Measurements from ENCODE around the gene KLHL8.
A peak's percentile ranks its signal among the peaks of the same experiment; 100 is the strongest.

Gene KLHL8

DNA sequence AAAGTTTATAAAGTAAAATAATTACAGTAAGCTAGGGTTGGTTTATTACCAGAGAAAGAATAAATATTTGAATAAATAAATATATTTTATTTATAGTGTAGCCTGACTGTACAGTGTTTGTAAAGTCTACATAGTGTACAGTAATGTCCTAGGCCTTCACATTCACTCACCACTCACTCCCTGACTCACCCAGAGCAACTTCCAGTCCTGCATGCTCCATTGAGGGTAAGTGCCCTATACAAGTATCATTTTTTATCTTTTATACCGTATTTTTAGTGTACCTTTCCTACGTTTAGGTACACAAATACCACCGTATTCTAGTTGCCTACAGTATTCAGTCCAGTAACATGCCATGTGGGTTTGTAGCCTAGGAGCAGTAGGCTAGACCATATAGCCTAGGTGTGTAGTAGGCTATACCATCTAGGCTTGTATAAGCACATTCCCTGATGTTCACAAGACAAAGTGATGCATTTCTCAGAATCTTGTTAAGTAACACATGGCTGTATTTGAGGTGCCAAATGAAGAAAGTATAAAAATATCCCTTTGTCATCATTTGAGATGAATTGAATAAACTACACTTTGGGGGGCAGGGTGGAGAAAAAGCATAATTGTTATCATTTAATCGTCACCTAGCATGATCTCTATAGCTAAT lies 14.7 kb upstream of the KLHL8 start:
- TF ChIP-seq, protein P1, sequence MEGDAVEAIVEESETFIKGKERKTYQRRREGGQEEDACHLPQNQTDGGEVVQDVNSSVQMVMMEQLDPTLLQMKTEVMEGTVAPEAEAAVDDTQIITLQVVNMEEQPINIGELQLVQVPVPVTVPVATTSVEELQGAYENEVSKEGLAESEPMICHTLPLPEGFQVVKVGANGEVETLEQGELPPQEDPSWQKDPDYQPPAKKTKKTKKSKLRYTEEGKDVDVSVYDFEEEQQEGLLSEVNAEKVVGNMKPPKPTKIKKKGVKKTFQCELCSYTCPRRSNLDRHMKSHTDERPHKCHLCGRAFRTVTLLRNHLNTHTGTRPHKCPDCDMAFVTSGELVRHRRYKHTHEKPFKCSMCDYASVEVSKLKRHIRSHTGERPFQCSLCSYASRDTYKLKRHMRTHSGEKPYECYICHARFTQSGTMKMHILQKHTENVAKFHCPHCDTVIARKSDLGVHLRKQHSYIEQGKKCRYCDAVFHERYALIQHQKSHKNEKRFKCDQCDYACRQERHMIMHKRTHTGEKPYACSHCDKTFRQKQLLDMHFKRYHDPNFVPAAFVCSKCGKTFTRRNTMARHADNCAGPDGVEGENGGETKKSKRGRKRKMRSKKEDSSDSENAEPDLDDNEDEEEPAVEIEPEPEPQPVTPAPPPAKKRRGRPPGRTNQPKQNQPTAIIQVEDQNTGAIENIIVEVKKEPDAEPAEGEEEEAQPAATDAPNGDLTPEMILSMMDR (conservative IDR thresholded peaks at IDR 0.05; ENCODE audit: control insufficient read depth, insufficient read depth, low read depth, low read length) = no peak
- peak overlapping the region; percentile 59 for H3K4me3 ChIP-seq (ENCODE audit: control insufficient read depth, low read depth, low read length)
- peak; percentile 47 for DNase-seq (ENCODE audit: low read depth)

DNA sequence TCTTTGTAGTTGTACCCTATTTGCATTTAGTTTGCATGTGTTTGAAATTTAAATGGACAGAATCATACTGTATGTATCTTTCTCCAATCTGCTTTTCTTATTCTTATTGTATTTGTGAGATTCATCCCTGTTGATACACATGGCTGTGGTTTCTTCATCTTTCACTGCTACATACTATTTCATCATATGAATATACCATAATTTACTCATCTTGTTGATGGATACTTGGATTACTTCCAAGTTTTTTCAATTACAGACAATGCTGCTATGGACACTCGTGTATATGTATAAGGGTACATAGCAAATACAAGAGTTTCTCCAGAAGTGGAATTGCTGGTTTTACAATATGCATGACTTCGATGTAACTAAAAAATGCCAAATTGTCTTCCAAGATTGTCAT lies 11.8 kb upstream of the KLHL8 start:
- H3K4me3 ChIP-seq (ENCODE audit: control insufficient read depth, low read depth, low read length) = no peak overlapping the region
- peak; percentile 49 for DNase-seq (ENCODE audit: low read depth)
- TF ChIP-seq, protein P1 (conservative IDR thresholded peaks at IDR 0.05; ENCODE audit: control insufficient read depth, insufficient read depth, low read depth, low read length) = no peak

DNA sequence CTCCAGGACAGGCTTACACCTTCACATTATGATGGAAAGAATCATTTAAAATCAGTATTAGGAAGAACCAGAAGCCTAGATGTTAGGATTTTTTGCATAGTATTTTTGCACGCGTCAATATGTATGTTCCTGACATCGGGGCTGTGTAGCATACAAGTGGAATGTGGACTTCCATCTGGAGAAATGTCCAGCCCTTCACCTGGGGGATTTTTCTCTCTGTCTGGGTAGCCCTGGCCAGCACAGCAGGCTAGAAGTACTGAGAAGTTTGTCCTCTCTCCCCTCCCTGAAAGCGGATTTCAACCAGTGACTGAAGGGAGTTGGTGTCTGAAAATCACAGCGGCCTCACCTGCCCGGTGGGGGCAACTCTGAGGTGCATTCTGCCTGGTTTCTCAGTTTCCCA lies 10.4 kb upstream of the KLHL8 start:
- TF ChIP-seq, protein P1 (conservative IDR thresholded peaks at IDR 0.05; ENCODE audit: control insufficient read depth, insufficient read depth, low read depth, low read length) = no peak
- no peak overlapping the region for H3K4me3 ChIP-seq (ENCODE audit: control insufficient read depth, low read depth, low read length)
- no peak for DNase-seq (ENCODE audit: low read depth)

DNA sequence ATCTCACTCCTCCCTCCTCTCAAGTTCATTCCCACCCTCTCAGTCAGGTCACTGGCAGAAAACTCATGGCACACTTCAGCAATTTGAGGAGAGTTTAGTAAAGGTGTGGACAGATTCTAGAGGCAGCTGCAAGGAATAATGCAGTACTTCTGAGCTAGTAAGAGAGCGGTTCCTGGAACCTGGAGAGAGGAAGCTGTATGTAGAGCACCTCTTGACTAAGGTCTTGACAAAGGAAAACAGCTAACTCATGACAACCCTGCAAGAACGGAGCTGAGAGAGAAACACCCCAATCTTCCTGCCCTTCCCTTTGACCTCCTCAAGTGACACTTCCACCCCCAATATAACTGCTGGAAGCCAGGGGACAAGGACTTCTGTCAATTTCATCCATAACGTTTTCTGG lies 9.6 kb upstream of the KLHL8 start:
- DNase-seq (ENCODE audit: low read depth) = no peak
- H3K4me3 ChIP-seq (ENCODE audit: control insufficient read depth, low read depth, low read length) = no peak overlapping the region
- TF ChIP-seq, protein P1 (conservative IDR thresholded peaks at IDR 0.05; ENCODE audit: control insufficient read depth, insufficient read depth, low read depth, low read length) = no peak

DNA sequence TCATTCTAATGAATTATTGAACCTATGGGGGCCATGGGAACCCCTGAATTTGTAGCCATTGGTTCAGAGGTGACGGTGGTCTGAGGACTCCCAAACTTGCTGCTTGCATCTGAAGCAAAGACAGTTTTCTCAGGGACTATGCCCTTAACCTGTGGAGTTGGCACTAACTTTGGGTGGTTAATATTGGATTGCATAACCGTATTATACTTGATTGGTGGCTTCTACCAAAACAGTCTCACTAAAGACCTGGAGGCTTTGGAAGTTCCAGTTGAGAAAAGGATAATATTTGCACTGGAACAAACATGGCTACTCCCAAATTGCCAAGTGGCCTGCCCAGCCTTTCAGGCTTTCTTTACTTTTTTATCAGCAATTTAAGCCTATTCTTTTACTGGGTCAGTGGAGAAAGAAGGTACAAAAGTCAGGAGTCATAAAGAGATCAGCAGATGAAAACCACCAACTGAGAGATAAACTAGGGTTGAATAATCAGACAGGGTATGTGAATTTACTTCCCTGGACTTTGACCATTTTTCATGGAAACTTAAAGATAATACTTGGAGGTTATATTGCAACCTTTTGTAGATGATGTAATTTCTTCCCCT lies 7.9 kb upstream of the KLHL8 start:
- TF ChIP-seq, protein P1 (conservative IDR thresholded peaks at IDR 0.05; ENCODE audit: control insufficient read depth, insufficient read depth, low read depth, low read length) = no peak
- H3K4me3 ChIP-seq (ENCODE audit: control insufficient read depth, low read depth, low read length) = no peak overlapping the region
- DNase-seq (ENCODE audit: low read depth) = no peak

DNA sequence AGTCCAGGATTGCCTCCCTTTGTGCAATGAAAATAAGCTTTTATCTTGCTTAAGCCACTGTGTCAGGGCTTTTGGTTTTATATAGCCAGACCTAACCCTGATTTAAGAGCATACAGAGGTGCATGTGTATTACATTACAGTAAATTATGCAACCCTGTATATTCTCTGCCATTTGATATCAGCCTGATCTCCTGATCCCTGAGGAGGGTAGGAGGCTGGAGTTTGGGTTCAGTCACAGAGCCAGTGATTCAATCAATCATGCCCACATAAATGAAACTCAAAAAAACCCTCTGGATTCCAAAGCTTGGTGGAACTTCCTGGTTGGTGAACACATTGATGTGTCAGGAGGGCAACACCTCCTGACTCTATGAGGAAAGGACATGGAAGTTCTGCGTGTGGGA lies 7.3 kb upstream of the KLHL8 start:
- DNase-seq (ENCODE audit: low read depth) = no peak
- no peak overlapping the region for H3K4me3 ChIP-seq (ENCODE audit: control insufficient read depth, low read depth, low read length)
- TF ChIP-seq, protein P1 (conservative IDR thresholded peaks at IDR 0.05; ENCODE audit: control insufficient read depth, insufficient read depth, low read depth, low read length) = no peak
